Stimulated activated CD4-positive, alpha-beta T cell treated with anti-CD3 and anti-CD28 coated beads, Interleukin-12 subunit alpha, Interleukin-12 subunit beta, amount 100 ng/mL, for 24 hours (primary cell): ENCODE results near the gene CRMP1.
A peak's percentile ranks its signal among the peaks of the same experiment; 100 is the strongest.

Source experiments
- DNase-seq, 2 experiments: peaks; one replicate each; pipeline ENCODE4 v3.0.0-alpha.2; 2020; ENCODE audit warnings: low read depth in 2 of 2

Gene CRMP1

GRCh38 chr4:5888222-5889001 lies 4.5 kb downstream of the CRMP1 start:
- no peak for DNase-seq

GRCh38 chr4:5887361-5888221 lies 5.3 kb downstream of the CRMP1 start:
- no peak for DNase-seq

GRCh38 chr4:5887011-5887360 lies 5.9 kb downstream of the CRMP1 start:
- no peak for DNase-seq

- no peak for DNase-seq
Measured at GRCh38 chr4:5885733-5886132, 7.2 kb downstream of the CRMP1 start.

- DNase-seq, result no peak
Measured at GRCh38 chr4:5884796-5885195, 8.1 kb downstream of the CRMP1 start.

- DNase-seq, result no peak
Measured at GRCh38 chr4:5883916-5884315, 9.0 kb downstream of the CRMP1 start.

GRCh38 chr4:5882947-5883346 lies 9.9 kb downstream of the CRMP1 start:
- no peak for DNase-seq

GRCh38 chr4:5881340-5881739 lies 11.5 kb downstream of the CRMP1 start:
- no peak for DNase-seq

- DNase-seq, result no peak
Measured at GRCh38 chr4:5878359-5878758, 14.5 kb downstream of the CRMP1 start.

GRCh38 chr4:5877392-5877791 lies 15.5 kb downstream of the CRMP1 start:
- no peak for DNase-seq

GRCh38 chr4:5874811-5875449 lies 18.0 kb downstream of the CRMP1 start:
- no peak for DNase-seq

- DNase-seq, result no peak
Measured at GRCh38 chr4:5870701-5871100, 22.2 kb downstream of the CRMP1 start.

GRCh38 chr4:5869966-5870619 lies 22.8 kb downstream of the CRMP1 start:
- no peak for DNase-seq

- DNase-seq, result no peak
Measured at GRCh38 chr4:5867866-5868265, 25.0 kb downstream of the CRMP1 start.

GRCh38 chr4:5866841-5867813 lies 25.8 kb downstream of the CRMP1 start:
- no peak for DNase-seq

- DNase-seq, result no peak
Measured at GRCh38 chr4:5865896-5866599, 26.8 kb downstream of the CRMP1 start.

- peak; percentile 8 to 55 for DNase-seq
Measured at GRCh38 chr4:5863461-5864113, 29.3 kb downstream of the CRMP1 start.

GRCh38 chr4:5858020-5858769 lies 34.7 kb downstream of the CRMP1 start:
- no peak for DNase-seq

GRCh38 chr4:5857199-5857598 lies 35.7 kb downstream of the CRMP1 start:
- DNase-seq, result no peak
